HFF-Myc (cell line): Measurements from ENCODE around the gene FUCA2.
A peak's percentile ranks its signal among the peaks of the same experiment; 100 is the strongest.

Experiments used
- DNase-seq: peaks from one replicate; pipeline ENCODE4 v3.0.0-alpha.2; 2011; ENCODE audit warnings: low read depth; ENCODE audit errors: extremely low read depth
- H3K4me3 ChIP-seq: replicated peaks from 2 replicates; pipeline ENCODE4 v1.5.1; 2011; ENCODE audit warnings: low read depth, mild to moderate bottlenecking, control low read depth, low read length
- CTCF ChIP-seq: IDR thresholded peaks from 2 replicates; pipeline ENCODE4 v1.5.1; 2012; ENCODE audit warnings: mild to moderate bottlenecking, low read depth, low read length, control low read depth; ENCODE audit errors: missing control alignments

FUCA2 gene

GRCh38 chr6:143538374-143538773, 26.9 kb upstream of the FUCA2 start:
- DNase-seq, result no peak
- no peak for TF ChIP-seq CTCF
- no peak overlapping the region for H3K4me3 ChIP-seq

DNA sequence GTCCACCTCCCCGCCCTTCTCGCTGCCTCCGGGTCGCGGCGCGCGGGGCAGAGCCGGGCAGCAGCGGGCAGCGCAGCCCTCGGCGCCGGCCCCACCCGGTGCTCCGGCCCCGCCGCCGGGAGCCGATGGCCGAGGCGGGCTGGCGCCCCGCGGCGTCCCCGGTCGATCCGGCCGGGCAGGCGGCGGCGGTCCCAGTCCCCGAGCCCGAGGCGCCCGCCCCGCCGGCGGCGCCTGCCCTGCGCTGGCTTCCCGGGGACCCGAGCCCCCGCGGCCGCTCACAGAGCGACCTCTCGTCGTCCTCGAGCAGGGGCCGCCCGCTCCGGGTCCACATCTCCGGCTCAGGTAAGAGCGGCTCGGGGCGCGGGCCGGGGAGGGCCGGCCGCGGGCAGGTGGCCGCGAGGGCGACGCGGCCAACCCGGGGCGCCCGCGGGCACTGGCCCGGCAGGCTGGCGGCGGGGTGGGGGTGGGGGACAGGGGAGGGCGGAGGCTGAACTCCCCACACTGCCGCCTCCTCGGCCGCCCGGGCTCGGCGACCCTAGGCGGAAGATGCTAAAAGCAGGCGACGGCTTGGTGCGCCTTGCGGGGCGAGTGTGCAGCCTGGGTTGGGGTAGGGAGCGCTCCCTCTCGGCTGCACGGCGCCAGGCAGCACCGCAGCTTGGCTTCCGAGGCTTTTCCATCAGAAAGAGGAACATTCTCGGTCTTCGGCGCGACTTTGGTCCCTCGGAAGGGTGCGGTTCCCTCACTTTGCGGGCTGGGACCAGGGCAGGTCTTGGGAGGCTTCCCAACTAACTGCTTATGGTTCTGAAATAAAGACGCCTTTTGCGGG, 25.6 kb upstream of the FUCA2 start:
- no peak for DNase-seq
- H3K4me3 ChIP-seq, result peak overlapping the region; percentile 48
- peak; percentile 31 for TF ChIP-seq CTCF

- TF ChIP-seq CTCF, result no peak
- peak overlapping the region; percentile 48 for H3K4me3 ChIP-seq
- no peak for DNase-seq
These were observed 24.9 kb upstream of the FUCA2 start for GRCh38 chr6:143536461-143536865.

GRCh38 chr6:143535189-143535614, 23.7 kb upstream of the FUCA2 start:
- DNase-seq, result no peak
- TF ChIP-seq CTCF, result no peak
- no peak overlapping the region for H3K4me3 ChIP-seq

GRCh38 chr6:143531720-143532499, 20.4 kb upstream of the FUCA2 start:
- no peak for TF ChIP-seq CTCF
- no peak for DNase-seq
- no peak overlapping the region for H3K4me3 ChIP-seq

DNA sequence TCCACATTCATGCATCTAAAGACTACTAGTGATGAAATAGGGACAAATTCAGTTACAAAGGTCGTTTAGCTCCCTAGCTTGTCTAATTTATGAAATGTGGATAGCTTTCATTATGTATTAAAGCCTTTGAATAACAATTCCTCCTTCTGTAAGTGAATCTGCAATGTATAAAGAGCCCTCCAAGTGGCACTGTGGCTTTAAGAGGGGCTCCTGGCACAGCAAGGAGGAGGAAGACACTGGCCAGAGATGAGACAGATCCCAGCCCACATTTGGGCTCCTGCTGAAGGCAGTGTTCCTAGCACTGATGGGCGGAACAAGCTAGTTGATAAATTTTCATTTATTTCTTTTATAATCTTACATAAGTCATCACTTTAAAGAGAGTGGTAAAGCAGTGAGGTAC, 17.6 kb upstream of the FUCA2 start:
- no peak for DNase-seq
- H3K4me3 ChIP-seq, result no peak overlapping the region
- TF ChIP-seq CTCF, result no peak
